HFF-Myc (cell line): Measurements from ENCODE around the gene PSMB5.

Experiments
- DNase-seq: peaks from one replicate; pipeline ENCODE4 v3.0.0-alpha.2; 2011; ENCODE audit warnings: low read depth; ENCODE audit errors: extremely low read depth
- H3K4me3 ChIP-seq: replicated peaks from 2 replicates; pipeline ENCODE4 v1.5.1; 2011; ENCODE audit warnings: low read depth, mild to moderate bottlenecking, control low read depth, low read length
- TF ChIP-seq, protein P1 (sequence below): IDR thresholded peaks from 2 replicates; pipeline ENCODE4 v1.5.1; 2012; ENCODE audit warnings: mild to moderate bottlenecking, low read depth, low read length, control low read depth; ENCODE audit errors: missing control alignments

PSMB5 gene

DNA sequence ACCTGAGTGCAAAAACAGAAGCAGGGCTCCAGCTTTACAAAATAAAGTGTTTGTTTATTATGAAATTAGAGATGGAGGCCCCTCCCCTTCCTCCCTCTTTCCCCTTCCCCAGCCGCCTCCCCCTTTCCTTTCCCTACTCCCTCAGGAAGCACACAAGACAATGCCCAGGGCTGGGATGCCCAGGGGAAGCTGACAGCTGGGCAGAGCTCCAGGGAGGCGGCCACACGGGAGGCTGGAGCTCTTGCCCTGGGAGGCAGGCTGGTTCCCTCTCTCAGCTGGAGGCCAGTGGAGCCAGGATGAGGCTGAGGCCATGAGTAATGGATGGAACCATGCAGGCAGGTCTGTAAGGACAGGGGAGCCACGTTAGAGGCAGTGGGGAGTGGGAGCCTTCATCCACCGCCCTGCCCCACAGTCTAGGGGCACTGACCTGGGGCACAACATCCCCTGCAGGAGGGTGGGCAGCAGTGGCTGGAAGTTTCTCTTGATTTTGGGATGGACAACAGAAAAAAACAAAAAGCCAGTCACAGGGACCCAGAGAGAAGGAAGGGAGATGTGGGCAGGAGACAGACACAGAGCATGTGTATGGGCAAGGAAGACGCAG lies 12.4 kb upstream of the PSMB5 start:
- TF ChIP-seq, protein P1, sequence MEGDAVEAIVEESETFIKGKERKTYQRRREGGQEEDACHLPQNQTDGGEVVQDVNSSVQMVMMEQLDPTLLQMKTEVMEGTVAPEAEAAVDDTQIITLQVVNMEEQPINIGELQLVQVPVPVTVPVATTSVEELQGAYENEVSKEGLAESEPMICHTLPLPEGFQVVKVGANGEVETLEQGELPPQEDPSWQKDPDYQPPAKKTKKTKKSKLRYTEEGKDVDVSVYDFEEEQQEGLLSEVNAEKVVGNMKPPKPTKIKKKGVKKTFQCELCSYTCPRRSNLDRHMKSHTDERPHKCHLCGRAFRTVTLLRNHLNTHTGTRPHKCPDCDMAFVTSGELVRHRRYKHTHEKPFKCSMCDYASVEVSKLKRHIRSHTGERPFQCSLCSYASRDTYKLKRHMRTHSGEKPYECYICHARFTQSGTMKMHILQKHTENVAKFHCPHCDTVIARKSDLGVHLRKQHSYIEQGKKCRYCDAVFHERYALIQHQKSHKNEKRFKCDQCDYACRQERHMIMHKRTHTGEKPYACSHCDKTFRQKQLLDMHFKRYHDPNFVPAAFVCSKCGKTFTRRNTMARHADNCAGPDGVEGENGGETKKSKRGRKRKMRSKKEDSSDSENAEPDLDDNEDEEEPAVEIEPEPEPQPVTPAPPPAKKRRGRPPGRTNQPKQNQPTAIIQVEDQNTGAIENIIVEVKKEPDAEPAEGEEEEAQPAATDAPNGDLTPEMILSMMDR, result no peak
- H3K4me3 ChIP-seq, result no peak overlapping the region
- no peak for DNase-seq

DNA sequence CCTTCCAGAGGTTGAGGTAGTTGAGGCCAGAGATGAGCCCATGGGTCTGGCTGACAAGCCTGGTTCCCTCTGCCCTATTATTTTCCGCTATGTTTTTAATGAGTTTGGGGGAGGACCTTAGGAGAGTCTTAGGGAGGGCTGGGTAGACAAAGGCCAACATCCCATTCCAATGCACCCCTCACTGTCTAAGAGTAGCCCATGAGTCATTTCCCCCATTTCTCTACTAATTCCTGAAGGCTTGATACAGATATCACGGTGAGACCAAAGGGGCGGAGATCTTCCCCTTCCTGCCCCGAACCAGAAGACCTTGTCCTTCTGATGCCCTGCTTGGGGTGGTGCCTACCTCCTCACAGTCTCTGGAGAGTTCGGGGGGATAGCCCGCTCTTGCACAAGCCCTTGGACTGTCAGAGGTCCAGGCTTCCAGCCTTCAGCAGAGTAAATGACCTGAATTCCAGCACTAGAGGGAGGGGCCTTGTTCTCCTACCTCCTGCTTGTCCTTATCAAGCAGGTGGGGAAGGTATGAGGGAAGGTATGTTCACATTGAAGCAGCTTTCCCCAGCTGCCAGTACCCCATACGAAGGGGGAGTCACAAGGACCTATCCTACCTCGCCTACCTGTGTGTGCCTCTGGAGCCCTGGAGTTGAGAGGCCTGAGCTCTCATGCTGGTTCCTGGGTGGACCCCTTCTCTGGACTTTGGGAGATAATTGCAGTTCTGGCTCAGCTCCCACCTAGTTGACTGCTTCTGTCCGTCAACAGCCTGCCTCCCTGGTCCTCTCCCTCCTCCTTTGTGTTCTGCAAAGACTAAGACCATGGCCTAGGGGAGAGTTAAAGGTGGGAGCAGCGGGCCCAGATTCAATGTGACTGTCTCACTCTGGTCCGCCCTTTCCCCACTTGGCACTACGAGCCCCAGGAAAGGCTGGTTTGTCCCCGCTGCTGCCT lies 11.0 kb upstream of the PSMB5 start:
- TF ChIP-seq, protein P1, result no peak
- H3K4me3 ChIP-seq, result no peak overlapping the region

GRCh38 chr14:23044840-23045239 lies 10.1 kb upstream of the PSMB5 start:
- TF ChIP-seq, protein P1, result no peak
- H3K4me3 ChIP-seq, result no peak overlapping the region
- DNase-seq, result no peak

More for the DNA sequence above, 11.0 kb upstream of the PSMB5 start:
- no peak for DNase-seq

DNA sequence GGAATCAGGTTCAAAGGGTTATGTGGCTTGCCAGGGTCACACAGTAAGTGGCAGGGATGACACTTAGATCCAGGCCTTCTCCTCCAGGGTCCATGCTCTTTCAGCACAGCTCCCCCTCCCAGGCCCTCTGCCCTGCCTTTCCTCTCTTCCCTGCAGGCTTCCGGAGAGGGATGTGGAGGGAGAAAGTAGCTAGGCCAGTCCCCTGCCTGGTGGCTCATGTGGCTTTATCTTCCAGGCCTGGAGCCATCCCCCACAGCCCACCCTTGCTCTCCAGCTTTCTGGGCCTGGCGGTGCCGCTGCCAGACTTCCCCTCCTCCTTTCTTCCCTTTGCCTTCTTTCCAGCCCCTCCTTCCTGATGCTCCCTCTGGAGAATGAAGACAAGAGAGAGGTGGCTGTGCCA lies 9.1 kb upstream of the PSMB5 start:
- no peak for DNase-seq
- TF ChIP-seq, protein P1, result no peak
- no peak overlapping the region for H3K4me3 ChIP-seq

DNA sequence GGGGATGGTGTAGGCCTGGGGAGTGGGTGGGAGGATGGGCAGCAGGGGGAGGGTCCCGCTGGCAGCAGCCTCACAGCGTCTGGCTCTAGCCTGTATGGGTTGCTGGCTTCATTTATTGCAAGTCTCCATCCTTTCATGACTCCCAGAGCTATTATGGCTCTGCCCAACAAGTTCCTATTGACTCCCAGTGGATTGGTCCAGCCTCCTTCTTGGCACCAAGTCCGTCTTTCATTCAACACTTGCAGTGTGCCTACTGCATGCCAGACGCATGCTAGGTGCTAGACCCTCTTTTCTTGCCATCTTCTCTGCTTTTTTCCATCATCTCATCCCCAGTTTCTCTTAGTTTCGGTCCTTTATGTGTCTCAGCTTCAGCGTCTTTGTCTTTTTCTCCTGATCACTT lies 8.4 kb upstream of the PSMB5 start:
- DNase-seq, result no peak
- TF ChIP-seq, protein P1, result no peak
- H3K4me3 ChIP-seq, result no peak overlapping the region

DNA sequence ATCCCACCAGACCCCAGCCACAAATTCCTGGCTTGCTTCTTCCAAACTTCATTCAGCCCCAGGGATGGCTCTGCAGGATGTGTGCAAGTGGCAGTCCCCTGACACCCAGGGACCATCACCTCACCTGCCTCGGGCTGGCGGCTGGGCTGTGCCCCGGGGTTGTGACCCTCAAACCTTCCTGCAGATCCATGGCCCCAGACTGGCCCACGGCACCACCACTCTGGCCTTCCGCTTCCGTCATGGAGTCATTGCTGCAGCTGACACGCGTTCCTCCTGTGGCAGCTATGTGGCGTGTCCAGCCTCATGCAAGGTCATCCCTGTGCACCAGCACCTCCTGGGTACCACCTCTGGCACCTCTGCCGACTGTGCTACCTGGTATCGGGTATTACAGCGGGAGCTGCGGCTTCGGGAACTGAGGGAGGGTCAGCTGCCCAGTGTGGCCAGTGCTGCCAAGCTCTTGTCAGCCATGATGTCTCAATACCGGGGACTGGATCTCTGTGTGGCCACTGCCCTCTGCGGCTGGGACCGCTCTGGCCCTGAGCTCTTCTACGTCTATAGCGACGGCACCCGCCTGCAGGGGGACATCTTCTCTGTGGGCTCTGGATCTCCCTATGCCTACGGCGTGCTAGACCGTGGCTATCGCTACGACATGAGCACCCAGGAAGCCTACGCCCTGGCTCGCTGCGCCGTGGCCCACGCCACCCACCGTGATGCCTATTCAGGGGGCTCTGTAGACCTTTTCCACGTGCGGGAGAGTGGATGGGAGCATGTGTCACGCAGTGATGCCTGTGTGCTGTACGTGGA lies 7.7 kb upstream of the PSMB5 start, which contains the start of gene PSMB11:
PSMB11 (plus strand) TSS at position 51 of the 804 bp plus-strand sequence; CDS start at position 65, 14 bp downstream.
- no peak for DNase-seq
- H3K4me3 ChIP-seq, result no peak within 1 kb of the TSS
- TF ChIP-seq, protein P1, result no peak
